ENCODE measurements around the gene AP1G1. TPM values are rescaled to one million over a fixed set of nuclear protein-coding genes. Genes with fewer than 3 reads are reported as not detected.

Gene AP1G1
- polyA plus RNA-seq, 1 donor from 2014 or later, result 57.1 TPM

- H3K9ac ChIP-seq (ENCODE audit: low read length), result no peak overlapping the region
- no peaks in the 10 kb centered on the region for H4K20me1 ChIP-seq (ENCODE audit: insufficient read depth)
- TF ChIP-seq EP300 (conservative IDR thresholded peaks at IDR 0.05; ENCODE audit: poor library complexity, severe bottlenecking), result no peak
- no peak for TF ChIP-seq RAD21 (conservative IDR thresholded peaks at IDR 0.05)
- no peak for TF ChIP-seq SMC3 (conservative IDR thresholded peaks at IDR 0.05; ENCODE audit: poor library complexity)
- TF ChIP-seq EZH2 (IDR thresholded peaks at IDR 0.05; ENCODE audit: borderline replicate concordance, insufficient read depth, low read length, poor library complexity, severe bottlenecking), result no peak
- no peak for TF ChIP-seq REST (IDR thresholded peaks at IDR 0.05; ENCODE audit: borderline replicate concordance)
- TF ChIP-seq MXI1 (conservative IDR thresholded peaks at IDR 0.05; ENCODE audit: poor library complexity, severe bottlenecking), result no peak
- TF ChIP-seq TAF1 (IDR thresholded peaks at IDR 0.05; ENCODE audit: low read depth), result no peak
- TF ChIP-seq POLR2AphosphoS5 (IDR thresholded peaks at IDR 0.05), result no peak
- TF ChIP-seq CTCF (IDR thresholded peaks at IDR 0.05; ENCODE audit: poor library complexity, severe bottlenecking), result no peak
- no peak overlapping the region for H3K4me3 ChIP-seq (ENCODE audit: low read length)
- H3K79me2 ChIP-seq (replicated peaks; ENCODE audit: insufficient read depth, low read length), result no peaks in the 10 kb centered on the region
- H3K36me3 ChIP-seq (ENCODE audit: insufficient read depth, low read length), result peaks cover 18% of the 10 kb centered on the region
- no peak overlapping the region for H3K27ac ChIP-seq (ENCODE audit: low read length)
- no peaks in the 10 kb centered on the region for H3K9me3 ChIP-seq (ENCODE audit: low read length)
- H3K27me3 ChIP-seq (ENCODE audit: insufficient read depth, low read depth, low read length), result no peaks in the 10 kb centered on the region
- no peak overlapping the region for H3K4me2 ChIP-seq (ENCODE audit: low read length)
- H3K9me2 ChIP-seq (ENCODE audit: insufficient read depth, low read length), result no peaks in the 10 kb centered on the region
- H2AFZ ChIP-seq (ENCODE audit: low read depth, low read length), result no peak overlapping the region
- no peaks in the 10 kb centered on the region for H3F3A ChIP-seq (ENCODE audit: insufficient read depth, low read length, poor library complexity, severe bottlenecking)
Measured at GRCh38 chr16:71754108-71754507, 54.5 kb downstream of the AP1G1 start.

GRCh38 chr16:71748226-71748625 is 60.4 kb downstream of the AP1G1 start:
- Histone ChIP-seq H4K20me1 (ENCODE audit: insufficient read depth) (no peaks in the 10 kb centered on the region), H3K36me3 (ENCODE audit: insufficient read depth, low read length) (peaks cover 6% of the 10 kb centered on the region), H3K27me3 (ENCODE audit: insufficient read depth, low read depth, low read length) (no peaks in the 10 kb centered on the region), H2AFZ (ENCODE audit: low read depth, low read length) (no peak overlapping the region), H3K9me2 (ENCODE audit: insufficient read depth, low read length) (no peaks in the 10 kb centered on the region), H3K4me2 (ENCODE audit: low read length) (no peak overlapping the region), H3K9me3 (ENCODE audit: low read length) (no peaks in the 10 kb centered on the region), H3K9ac (ENCODE audit: low read length) (no peak overlapping the region), H3K4me3 (ENCODE audit: low read length) (no peak overlapping the region), H3K27ac (ENCODE audit: low read length) (no peak overlapping the region), H3F3A (ENCODE audit: insufficient read depth, low read length, poor library complexity, severe bottlenecking) (no peaks in the 10 kb centered on the region), H3K79me2 (replicated peaks; ENCODE audit: insufficient read depth, low read length) (no peaks in the 10 kb centered on the region)
- TF ChIP-seq EP300 (conservative IDR thresholded peaks at IDR 0.05; ENCODE audit: poor library complexity, severe bottlenecking) (no peak), SMC3 (conservative IDR thresholded peaks at IDR 0.05; ENCODE audit: poor library complexity) (no peak), MXI1 (conservative IDR thresholded peaks at IDR 0.05; ENCODE audit: poor library complexity, severe bottlenecking) (no peak), CTCF (IDR thresholded peaks at IDR 0.05; ENCODE audit: poor library complexity, severe bottlenecking) (no peak), TAF1 (IDR thresholded peaks at IDR 0.05; ENCODE audit: low read depth) (no peak), EZH2 (IDR thresholded peaks at IDR 0.05; ENCODE audit: borderline replicate concordance, insufficient read depth, low read length, poor library complexity, severe bottlenecking) (no peak), POLR2AphosphoS5 (IDR thresholded peaks at IDR 0.05) (no peak)

All from neural cell (in vitro differentiated cells).